ENCODE results near the gene TDRD1.

TDRD1 gene

GRCh38 chr10:114167985-114168384, 11.2 kb upstream of the TDRD1 start:
- ATAC-seq: no peak
- TF ChIP-seq ZFP3 (CRISPR knock-in tag; IDR thresholded peaks at IDR 0.05) (no peak), SNAI2 (CRISPR knock-in tag; IDR thresholded peaks at IDR 0.05) (no peak), ESRRG (CRISPR knock-in tag; IDR thresholded peaks at IDR 0.05) (no peak), ZNF565 (CRISPR knock-in tag; conservative IDR thresholded peaks at IDR 0.05; ENCODE audit: low read depth) (no peak), ISL1 (CRISPR knock-in tag; IDR thresholded peaks at IDR 0.05) (no peak), PATZ1 (CRISPR knock-in tag; IDR thresholded peaks at IDR 0.05; ENCODE audit: borderline replicate concordance) (no peak), CSRNP3 (CRISPR knock-in tag; IDR thresholded peaks at IDR 0.05) (no peak), OSR1 (CRISPR knock-in tag; IDR thresholded peaks at IDR 0.05) (no peak), CSDC2 (CRISPR knock-in tag; IDR thresholded peaks at IDR 0.05) (no peak)

- no peak for TF ChIP-seq OSR1 (CRISPR knock-in tag; IDR thresholded peaks at IDR 0.05)
- TF ChIP-seq TOX (CRISPR knock-in tag; IDR thresholded peaks at IDR 0.05; ENCODE audit: borderline replicate concordance): no peak
- ATAC-seq: no peak
Observed at GRCh38 chr10:114168450-114169009, 10.6 kb upstream of the TDRD1 start.

- no peak for TF ChIP-seq RARB (CRISPR knock-in tag; IDR thresholded peaks at IDR 0.05)
- TF ChIP-seq BACH2 (CRISPR knock-in tag; IDR thresholded peaks at IDR 0.05; ENCODE audit: borderline replicate concordance): no peak
- no peak for TF ChIP-seq ZNF70 (CRISPR knock-in tag; IDR thresholded peaks at IDR 0.05)
- TF ChIP-seq CSRNP3 (CRISPR knock-in tag; IDR thresholded peaks at IDR 0.05): no peak
- no peak for TF ChIP-seq ISL1 (CRISPR knock-in tag; IDR thresholded peaks at IDR 0.05)
- no peak for TF ChIP-seq CSDC2 (CRISPR knock-in tag; IDR thresholded peaks at IDR 0.05)
- TF ChIP-seq SNAI2 (CRISPR knock-in tag; IDR thresholded peaks at IDR 0.05): no peak
- TF ChIP-seq OSR1 (CRISPR knock-in tag; IDR thresholded peaks at IDR 0.05): no peak
- no peak for TF ChIP-seq ESRRG (CRISPR knock-in tag; IDR thresholded peaks at IDR 0.05)
- TF ChIP-seq ZNF565 (CRISPR knock-in tag; conservative IDR thresholded peaks at IDR 0.05; ENCODE audit: low read depth): no peak
- TF ChIP-seq POU6F1 (CRISPR knock-in tag; IDR thresholded peaks at IDR 0.05; ENCODE audit: borderline replicate concordance, low read depth): no peak
- TF ChIP-seq TSHZ2 (CRISPR knock-in tag; IDR thresholded peaks at IDR 0.05): no peak
- no peak for TF ChIP-seq ZC3H10 (CRISPR knock-in tag; IDR thresholded peaks at IDR 0.05)
- no peak for TF ChIP-seq PATZ1 (CRISPR knock-in tag; IDR thresholded peaks at IDR 0.05; ENCODE audit: borderline replicate concordance)
- no peak for TF ChIP-seq ZNF8 (CRISPR knock-in tag; IDR thresholded peaks at IDR 0.05)
- TF ChIP-seq TOX (CRISPR knock-in tag; IDR thresholded peaks at IDR 0.05; ENCODE audit: borderline replicate concordance): no peak
- TF ChIP-seq PPARA (CRISPR knock-in tag; IDR thresholded peaks at IDR 0.05; ENCODE audit: borderline replicate concordance): no peak
- no peak for TF ChIP-seq ZFP3 (CRISPR knock-in tag; IDR thresholded peaks at IDR 0.05)
Observed at GRCh38 chr10:114172216-114172615, 6.9 kb upstream of the TDRD1 start.

More at GRCh38 chr10:114172216-114172615, 6.9 kb upstream of the TDRD1 start:
- no peak for ATAC-seq

Data from SK-N-SH treated with all-trans-retinoic acid at 6 μM for 48 hours (cell line).